GM04504 (cell line): ENCODE measurements around the gene CAMKMT.

Experiments used
- DNase-seq: peaks from one replicate; pipeline ENCODE4 v3.0.0-alpha.2; 2012; ENCODE audit warnings: low read depth

The CAMKMT gene

DNA sequence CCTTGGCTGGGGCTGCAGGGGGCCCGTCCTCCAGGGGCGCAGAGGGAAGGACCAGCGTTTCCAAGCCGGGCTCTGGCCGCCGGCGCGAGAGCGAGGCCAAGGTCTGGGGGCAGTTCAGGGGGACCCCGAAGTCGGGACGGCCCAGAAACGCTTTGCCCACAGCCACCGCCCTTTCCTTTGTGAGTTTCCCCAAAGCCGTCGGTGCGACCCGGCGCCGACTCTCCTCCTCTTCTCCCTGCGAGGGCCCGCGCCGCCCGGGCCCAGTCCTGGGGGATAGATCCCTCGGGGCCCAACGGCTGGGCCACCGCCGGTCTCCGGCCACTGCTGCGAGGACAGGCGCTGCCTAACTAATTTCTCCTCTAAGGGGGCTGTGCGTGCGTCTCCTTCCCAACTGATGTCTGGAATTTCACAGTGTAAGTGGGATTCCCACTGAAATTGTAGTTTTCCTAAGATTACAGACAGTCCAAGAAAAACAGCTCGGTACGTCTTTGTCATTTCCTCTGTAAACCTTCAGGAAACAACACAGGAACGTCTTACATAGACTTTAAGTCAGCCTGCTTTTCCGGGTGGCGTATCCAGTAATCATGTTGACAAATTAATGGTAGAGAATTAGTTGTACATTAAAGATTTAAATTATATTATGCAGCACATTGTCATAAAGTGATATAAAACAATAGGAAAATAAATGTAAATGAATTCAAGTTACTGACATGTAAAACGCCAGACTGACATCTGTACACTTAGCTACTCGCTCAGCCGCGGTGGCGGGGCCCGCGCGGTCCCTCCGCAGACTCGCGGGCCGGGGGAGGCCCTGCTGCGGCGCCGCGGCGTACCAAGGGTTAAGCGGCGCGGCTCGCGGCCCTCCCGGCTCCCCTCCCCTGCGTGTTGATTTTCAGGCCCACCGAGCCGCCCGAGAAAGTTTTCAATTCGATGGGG lies 440.4 kb downstream of the CAMKMT start:
- no peak for DNase-seq

DNA sequence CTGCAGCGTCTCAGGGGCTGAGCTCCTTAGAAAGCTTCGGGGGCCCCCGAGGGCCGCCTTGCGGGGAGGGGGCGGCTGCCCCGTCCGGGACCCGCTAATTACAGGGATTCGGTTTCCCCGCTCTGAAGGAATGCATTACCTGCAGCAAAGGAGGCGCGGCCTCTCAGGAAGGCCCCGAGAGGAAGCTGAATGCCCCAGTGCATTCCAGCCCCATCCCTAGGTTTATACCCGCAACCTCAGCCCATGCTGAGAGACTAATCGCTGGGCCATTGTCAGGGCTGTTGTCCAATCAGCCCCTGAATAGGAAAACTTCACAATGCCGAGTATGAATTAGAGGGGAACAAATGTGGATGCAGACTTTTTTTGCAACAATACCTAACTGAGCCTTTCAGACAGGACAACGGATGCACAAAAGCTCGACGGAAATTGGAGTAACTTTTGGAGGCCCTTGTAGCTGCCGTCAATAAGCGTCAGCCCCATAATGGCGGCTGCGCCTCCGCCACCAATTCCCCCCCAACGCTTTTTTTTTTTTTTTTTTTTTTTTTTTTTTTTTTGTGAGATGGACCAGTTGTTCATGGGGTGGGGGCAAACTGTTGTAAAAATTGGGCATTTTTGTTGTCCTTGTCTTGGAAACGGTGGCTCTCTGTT lies 441.2 kb downstream of the CAMKMT start:
- DNase-seq = no peak

- no peak for DNase-seq
These were observed 442.9 kb downstream of the CAMKMT start for GRCh38 chr2:44804406-44805265.

- no peak for DNase-seq
These were observed 443.9 kb downstream of the CAMKMT start for GRCh38 chr2:44805401-44806235.

- no peak for DNase-seq
These were observed 445.7 kb downstream of the CAMKMT start for GRCh38 chr2:44807201-44808025.

- no peak for DNase-seq
These were observed 449.3 kb downstream of the CAMKMT start for GRCh38 chr2:44810892-44811530.

GRCh38 chr2:44813165-44813564 lies 451.4 kb downstream of the CAMKMT start:
- no peak for DNase-seq

DNA sequence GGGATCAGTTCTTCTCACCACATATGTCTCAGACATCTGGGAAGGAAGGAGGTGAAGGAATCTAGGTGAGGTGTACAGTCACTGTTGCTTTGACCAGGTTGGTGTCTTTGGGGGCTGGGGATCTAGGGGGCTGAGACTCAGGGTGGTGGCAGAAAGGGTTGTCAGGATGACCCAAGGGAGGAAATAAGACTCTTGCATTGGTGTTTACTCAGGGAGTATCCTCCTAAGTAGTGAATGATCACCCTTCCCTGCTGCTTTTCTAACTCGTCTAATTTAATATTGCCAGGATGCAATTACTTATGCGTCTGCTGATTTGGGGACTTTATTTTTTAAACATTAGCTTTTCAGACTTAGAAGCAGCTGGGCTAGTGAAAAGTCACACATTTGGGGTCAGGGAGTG lies 451.9 kb downstream of the CAMKMT start:
- no peak for DNase-seq

DNA sequence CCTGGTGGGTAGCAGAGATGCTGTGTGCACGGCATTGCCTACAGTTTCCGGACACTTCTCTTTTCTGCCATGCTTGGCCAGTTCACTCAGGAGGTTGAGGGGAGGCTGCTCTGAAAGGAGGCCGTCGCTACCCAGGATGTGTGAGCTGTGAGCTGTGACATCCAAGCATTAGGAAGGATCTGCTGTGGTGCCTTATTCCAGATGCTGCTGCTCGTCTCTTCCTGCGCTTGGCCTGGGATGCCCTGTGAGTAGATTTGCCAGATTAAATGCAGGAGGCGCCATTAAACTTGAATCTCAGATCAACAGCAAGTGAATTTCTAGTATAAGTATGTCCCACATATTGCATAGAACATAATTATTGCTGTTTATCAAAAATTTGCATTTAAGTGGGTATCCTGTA lies 455.5 kb downstream of the CAMKMT start:
- no peak for DNase-seq

GRCh38 chr2:44817673-44818335 lies 456.1 kb downstream of the CAMKMT start:
- no peak for DNase-seq

- no peak for DNase-seq
These were observed 457.3 kb downstream of the CAMKMT start for GRCh38 chr2:44819061-44819460.

- no peak for DNase-seq
These were observed 459.8 kb downstream of the CAMKMT start for GRCh38 chr2:44821500-44821899.

- no peak for DNase-seq
These were observed 460.4 kb downstream of the CAMKMT start for GRCh38 chr2:44822174-44822573.
